HCEC 1CT (cell line): Measurements from ENCODE around the gene MAGEA6.

Experiments used
- DNase-seq: peaks from one replicate; pipeline ENCODE4 v3.0.0-alpha.2; 2017

Gene MAGEA6

GRCh38 chrX:152733261-152733975, 36.1 kb downstream of the MAGEA6 start, which contains the start of the genes CSAG1 and MAGEA12:
TSS of gene CSAG1 (minus strand) at chrX:152733721. CDS start at chrX:152732460, 1,261 bp downstream.
TSS of gene MAGEA12 (plus strand) at chrX:152733757. CDS start at chrX:152736162, 2,405 bp downstream.
- DNase-seq, result no peak

- DNase-seq, result no peak
These were observed 44.1 kb downstream of the MAGEA6 start for GRCh38 chrX:152725409-152725808.
